ENCODE measurements around the gene TSPAN31.

- no peak for TF ChIP-seq PRDM10 (tag by site-specific recombination; IDR thresholded peaks at IDR 0.05)
- no peak for TF ChIP-seq ZBTB7A (tag by site-specific recombination; IDR thresholded peaks at IDR 0.05; ENCODE audit: low read depth)
- TF ChIP-seq CTCF (tag by site-specific recombination; IDR thresholded peaks at IDR 0.05), result no peak
- TF ChIP-seq ZNF544 (tag by site-specific recombination; IDR thresholded peaks at IDR 0.05), result no peak
- TF ChIP-seq PATZ1 (tag by site-specific recombination; IDR thresholded peaks at IDR 0.05), result no peak
- TF ChIP-seq ZNF785 (tag by site-specific recombination; IDR thresholded peaks at IDR 0.05), result no peak
- TF ChIP-seq REPIN1 (tag by site-specific recombination; IDR thresholded peaks at IDR 0.05; ENCODE audit: low read depth), result no peak
These were observed 14.3 kb upstream of the TSPAN31 start for GRCh38 chr12:57730336-57731067.
